Mesothelial cell of epicardium (in vitro differentiated cells): Measurements from ENCODE around the gene GEMIN7. TPM values are rescaled to one million over a fixed set of nuclear protein-coding genes. Genes with fewer than 3 reads are reported as not detected.
A peak's percentile ranks its signal among the peaks of the same experiment; 100 is the strongest.

Experiments used
- DNase-seq, 2 experiments: peaks; one replicate each; pipeline ENCODE4 v3.0.0; 2021; ENCODE audit warnings: low spot score in 2 of 2; ENCODE audit not compliant: unreplicated experiment in 2 of 2
- H3K27ac Mint-ChIP-seq: 2 replicates; pipeline ENCODE4 v1.8.0; 2021; ENCODE audit warnings: mixed read lengths
- H3K27me3 Mint-ChIP-seq: 2 replicates; pipeline ENCODE4 v1.8.0; 2021; ENCODE audit warnings: low read depth, mixed read lengths
- H3K36me3 Mint-ChIP-seq: 2 replicates; pipeline ENCODE4 v1.8.0; 2021; ENCODE audit warnings: mixed read lengths
- H3K4me1 Mint-ChIP-seq: 2 replicates; pipeline ENCODE4 v1.8.0; 2021; ENCODE audit warnings: mixed read lengths
- H3K4me3 Mint-ChIP-seq: 2 replicates; pipeline ENCODE4 v1.8.0; 2021; ENCODE audit warnings: mild to moderate bottlenecking, moderate library complexity, mixed read lengths
- H3K9me3 Mint-ChIP-seq: 2 replicates; pipeline ENCODE4 v1.8.0; 2021; ENCODE audit warnings: mixed read lengths
- total RNA-seq: library from RNA; stranded (reverse); gene quantifications from 3 replicates; pipeline ENCODE4 v1.2.1, GENCODE V29; 2021
- TF ChIP-seq, protein P1 (sequence below): fragments of 200-600 bp; sonication (generic); IDR thresholded peaks from one replicate; pipeline ENCODE4 v1.5.0; 2021; ENCODE audit warnings: antibody characterized with exemption; ENCODE audit not compliant: unreplicated experiment

The GEMIN7 gene
- total RNA-seq, 1 donor from 2014 or later: 27.5 TPM

DNA sequence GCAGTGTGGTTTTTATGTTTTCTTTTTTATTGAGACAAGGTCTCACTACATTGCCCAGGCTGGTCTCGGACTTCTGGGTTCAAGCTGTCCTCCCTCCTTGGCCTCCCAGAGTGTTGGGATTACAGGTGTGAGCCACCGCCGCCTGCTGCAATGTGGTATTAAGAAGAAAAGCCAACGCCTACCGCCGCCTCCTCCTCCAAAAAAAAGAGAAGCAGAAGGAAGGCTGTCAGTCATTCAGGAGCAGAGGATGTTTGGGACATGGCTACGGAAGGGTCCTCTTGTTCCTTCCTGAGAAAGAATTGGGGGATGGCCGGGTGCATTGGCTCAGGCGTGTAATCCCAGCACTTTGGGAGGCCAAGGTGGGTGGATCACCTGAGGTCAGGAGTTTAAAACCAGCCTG is 15.1 kb downstream of the GEMIN7 start:
- H3K4me3 Mint-ChIP-seq: peak overlapping the region; percentile 81
- H3K36me3 Mint-ChIP-seq: peaks cover 5% of the 10 kb centered on the region
- TF ChIP-seq, protein P1, sequence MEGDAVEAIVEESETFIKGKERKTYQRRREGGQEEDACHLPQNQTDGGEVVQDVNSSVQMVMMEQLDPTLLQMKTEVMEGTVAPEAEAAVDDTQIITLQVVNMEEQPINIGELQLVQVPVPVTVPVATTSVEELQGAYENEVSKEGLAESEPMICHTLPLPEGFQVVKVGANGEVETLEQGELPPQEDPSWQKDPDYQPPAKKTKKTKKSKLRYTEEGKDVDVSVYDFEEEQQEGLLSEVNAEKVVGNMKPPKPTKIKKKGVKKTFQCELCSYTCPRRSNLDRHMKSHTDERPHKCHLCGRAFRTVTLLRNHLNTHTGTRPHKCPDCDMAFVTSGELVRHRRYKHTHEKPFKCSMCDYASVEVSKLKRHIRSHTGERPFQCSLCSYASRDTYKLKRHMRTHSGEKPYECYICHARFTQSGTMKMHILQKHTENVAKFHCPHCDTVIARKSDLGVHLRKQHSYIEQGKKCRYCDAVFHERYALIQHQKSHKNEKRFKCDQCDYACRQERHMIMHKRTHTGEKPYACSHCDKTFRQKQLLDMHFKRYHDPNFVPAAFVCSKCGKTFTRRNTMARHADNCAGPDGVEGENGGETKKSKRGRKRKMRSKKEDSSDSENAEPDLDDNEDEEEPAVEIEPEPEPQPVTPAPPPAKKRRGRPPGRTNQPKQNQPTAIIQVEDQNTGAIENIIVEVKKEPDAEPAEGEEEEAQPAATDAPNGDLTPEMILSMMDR: no peak
- no peaks in the 10 kb centered on the region for H3K27me3 Mint-ChIP-seq
- peaks cover 56% of the 10 kb centered on the region for H3K4me1 Mint-ChIP-seq
- H3K27ac Mint-ChIP-seq: peak overlapping the region; percentile 80
- H3K9me3 Mint-ChIP-seq: no peaks in the 10 kb centered on the region
- no peak for DNase-seq

DNA sequence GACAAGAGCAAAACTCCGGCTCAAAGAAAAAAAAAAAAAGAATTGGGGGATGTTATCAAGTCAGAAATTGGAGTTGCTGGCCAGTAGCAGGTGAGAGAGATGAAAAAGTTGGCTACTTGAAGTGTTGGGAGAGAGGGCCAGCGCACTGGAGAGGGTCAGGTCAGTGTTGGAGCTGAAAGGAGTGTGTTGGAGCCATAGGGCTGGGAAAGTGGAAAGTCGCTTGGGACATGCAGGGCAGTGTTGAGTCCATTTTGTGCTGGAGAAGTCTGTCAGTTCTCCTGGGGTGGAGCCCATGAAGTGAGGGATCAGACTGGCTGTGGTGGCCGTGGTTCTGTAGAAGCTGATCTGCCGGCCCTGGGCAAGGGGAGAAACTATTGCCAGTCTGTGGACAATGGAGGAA is 15.6 kb downstream of the GEMIN7 start:
- H3K27me3 Mint-ChIP-seq: no peaks in the 10 kb centered on the region
- TF ChIP-seq, protein P1: no peak
- peaks cover 61% of the 10 kb centered on the region for H3K4me1 Mint-ChIP-seq
- peaks cover 5% of the 10 kb centered on the region for H3K36me3 Mint-ChIP-seq
- peak overlapping the region; percentile 81 for H3K4me3 Mint-ChIP-seq
- no peak for DNase-seq
- H3K27ac Mint-ChIP-seq: peak overlapping the region; percentile 64
- no peaks in the 10 kb centered on the region for H3K9me3 Mint-ChIP-seq

DNA sequence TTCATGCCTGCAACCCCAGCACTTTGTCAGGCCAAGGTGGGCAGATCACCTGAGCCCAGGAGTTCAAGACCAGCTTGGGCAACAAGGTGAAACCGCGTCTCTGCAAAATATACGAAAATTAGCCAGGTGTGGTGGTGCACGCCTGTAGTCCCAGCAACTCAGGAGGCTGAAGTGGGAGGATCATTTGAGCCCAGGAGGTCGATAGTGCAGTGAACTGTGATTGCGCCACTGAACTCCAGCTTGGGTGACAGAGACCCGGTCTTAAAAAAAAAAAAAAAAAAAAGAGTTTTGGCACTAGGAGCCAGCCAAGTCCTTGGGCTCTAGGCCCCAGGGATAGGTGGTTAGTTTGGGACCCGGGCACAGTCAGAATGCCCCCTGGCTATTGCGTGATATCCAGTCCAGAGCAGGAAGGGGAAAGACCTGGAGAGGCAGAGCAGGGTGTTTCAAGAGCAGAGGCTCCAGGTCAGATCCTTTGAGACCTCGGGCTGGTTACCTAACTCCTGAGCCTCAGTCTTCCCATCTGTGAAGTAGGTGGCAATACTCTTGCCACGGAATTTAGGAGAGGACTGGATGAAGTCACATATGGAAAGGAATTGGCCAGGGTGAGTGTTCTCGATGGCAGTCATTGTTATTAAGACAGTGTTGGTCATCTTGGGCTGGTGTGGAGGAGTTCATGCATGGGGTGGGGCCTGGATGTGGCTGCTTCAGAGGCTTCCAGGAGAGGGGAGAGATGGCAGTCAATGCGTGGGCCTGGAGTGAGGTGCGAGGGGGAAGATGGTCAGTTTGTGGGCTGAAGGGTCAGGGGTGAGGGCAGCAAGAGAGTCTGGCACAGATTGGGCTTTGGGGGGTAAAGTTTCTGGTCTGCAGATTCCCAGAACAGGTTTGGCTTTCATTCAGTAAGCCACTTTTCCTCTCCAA is 16.7 kb downstream of the GEMIN7 start:
- DNase-seq: no peak
- Mint-ChIP-seq H3K4me1 (peaks cover 61% of the 10 kb centered on the region), H3K27me3 (no peaks in the 10 kb centered on the region), H3K27ac (no peak overlapping the region), H3K9me3 (no peaks in the 10 kb centered on the region), H3K36me3 (peaks cover 2% of the 10 kb centered on the region), H3K4me3 (no peak overlapping the region)
- TF ChIP-seq, protein P1: no peak

- Mint-ChIP-seq H3K36me3 (no peaks in the 10 kb centered on the region), H3K4me3 (no peak overlapping the region), H3K9me3 (no peaks in the 10 kb centered on the region), H3K27ac (peak overlapping the region; percentile 27), H3K4me1 (peaks cover 60% of the 10 kb centered on the region), H3K27me3 (no peaks in the 10 kb centered on the region)
- no peak for DNase-seq
- TF ChIP-seq, protein P1: no peak
These were observed 17.6 kb downstream of the GEMIN7 start for GRCh38 chr19:45096700-45097099.

GRCh38 chr19:45097450-45097775 is 18.4 kb downstream of the GEMIN7 start:
- H3K27ac Mint-ChIP-seq: peak overlapping the region; percentile 60
- no peaks in the 10 kb centered on the region for H3K9me3 Mint-ChIP-seq

More at GRCh38 chr19:45097450-45097775, 18.4 kb downstream of the GEMIN7 start:
- no peak for DNase-seq
- Mint-ChIP-seq H3K4me1 (peaks cover 59% of the 10 kb centered on the region), H3K27me3 (no peaks in the 10 kb centered on the region), H3K4me3 (no peak overlapping the region), H3K36me3 (no peaks in the 10 kb centered on the region)
- TF ChIP-seq, protein P1: no peak
